Prostate gland (tissue), 2 donors: ENCODE results near the gene CAPRIN1. TPM values are rescaled to one million over a fixed set of nuclear protein-coding genes. Genes with fewer than 3 reads are reported as not detected.

Experiments used
- DNase-seq: peaks from one replicate; pipeline ENCODE4 v3.0.0-alpha.2; 2019; ENCODE audit warnings: low spot score
- H3K27ac ChIP-seq, 2 donors: fragments of 200-600 bp; sonication (generic); 2 replicates each; pipeline ENCODE4 v1.5.1; 2017 to 2019
- H3K27me3 ChIP-seq: fragments of 200-600 bp; sonication (generic); replicated peaks from 2 replicates; pipeline ENCODE4 v1.5.1; 2019; ENCODE audit not compliant: insufficient read depth
- H3K36me3 ChIP-seq, 2 donors: fragments of 200-600 bp; sonication (generic); 1 replicate in 1 of 2; 2 replicates in 1 of 2; pipeline versions ENCODE4 v1.5.1 to v1.8.1; 2017 to 2019
- H3K4me1 ChIP-seq: fragments of 200-600 bp; sonication (generic); replicated peaks from 2 replicates; pipeline ENCODE4 v1.5.1; 2019
- H3K4me3 ChIP-seq, 2 donors: fragments of 200-600 bp; sonication (generic); 2 replicates each; pipeline ENCODE4 v1.5.1; 2017 to 2019
- H3K9me3 ChIP-seq: fragments of 200-600 bp; sonication (generic); 2 replicates; pipeline ENCODE4 v1.5.1; 2017
- CTCF ChIP-seq, 4 experiments: fragments of 200-600 bp in 2 of 4; fragments of 450-650 bp in 2 of 4; sonication (generic) in 2 of 4; IDR thresholded peaks; 1 replicate in 3 of 4; 2 replicates in 1 of 4; pipeline ENCODE4 v1.5.1; 2016 to 2019; ENCODE audit warnings: antibody characterized with exemption in 4 of 4, mild to moderate bottlenecking in 2 of 4, moderate library complexity in 2 of 4
- POLR2A ChIP-seq: fragments of 450-650 bp; IDR thresholded peaks from one replicate; pipeline ENCODE4 v1.6.1; 2016; ENCODE audit warnings: antibody characterized with exemption, mild to moderate bottlenecking
- POLR2AphosphoS5 ChIP-seq: sonication (generic); formaldehyde crosslinking; IDR thresholded peaks from one replicate; pipeline ENCODE4 v1.6.1; 2017; ENCODE audit warnings: antibody characterized with exemption
- WGBS: methylation state at CpG from one replicate; pipeline ENCODE4 v1.1.5; 2018; 5-methylcytosine and 5-hydroxymethylcytosine counted together
- intact Hi-C: fragments of 100-400 bp; cut with DNase I; formaldehyde crosslinking; loops from one replicate; pipeline ENCODE4 v1.14.2; 2022
- total RNA-seq, 2 donors: library from RNA; depleted of rRNA; stranded (reverse); fragments of >200 nt; gene quantifications; one replicate each; pipeline ENCODE4 v1.1.0, GENCODE V29; 2016

Gene CAPRIN1
- total RNA-seq, 2 donors from 2014 or later = 145 to 199 TPM

DNA sequence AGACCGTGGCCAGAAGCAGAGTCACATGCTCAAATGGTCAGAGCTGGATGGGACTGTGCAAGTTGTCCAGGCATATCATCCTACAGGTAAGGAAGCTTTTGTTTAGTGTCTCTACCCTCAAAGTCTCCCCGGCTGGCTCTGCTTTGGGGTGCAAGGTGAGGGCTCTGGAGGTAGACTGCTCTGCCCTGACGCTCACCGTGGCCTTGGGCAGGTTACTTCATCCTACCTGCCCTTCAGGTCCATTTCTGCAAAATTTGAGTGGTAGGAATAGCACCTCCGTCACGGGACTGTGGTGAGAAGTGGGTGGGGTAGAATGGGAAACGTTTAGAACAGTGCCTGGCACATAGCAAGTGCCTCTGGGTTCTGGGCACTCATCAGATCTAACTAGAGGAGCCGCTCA is 96.0 kb downstream of the CAPRIN1 start:
- WGBS = 80% methylated on average over 8 of the region's 8 CpGs
- peaks cover 10 to 11% of the 10 kb centered on the region in 2 donors for H3K36me3 ChIP-seq
- H3K9me3 ChIP-seq = no peaks in the 10 kb centered on the region
- H3K4me3 ChIP-seq = no peak overlapping the region
- intact Hi-C loops = no loop called here
- no peak for DNase-seq
- TF ChIP-seq POLR2AphosphoS5 (no peak), CTCF (IDR thresholded peaks at IDR 0.05) (no peak)
- H3K27ac ChIP-seq = no peak overlapping the region
- no peaks in the 10 kb centered on the region for H3K27me3 ChIP-seq
- H3K4me1 ChIP-seq = peaks cover 9% of the 10 kb centered on the region

DNA sequence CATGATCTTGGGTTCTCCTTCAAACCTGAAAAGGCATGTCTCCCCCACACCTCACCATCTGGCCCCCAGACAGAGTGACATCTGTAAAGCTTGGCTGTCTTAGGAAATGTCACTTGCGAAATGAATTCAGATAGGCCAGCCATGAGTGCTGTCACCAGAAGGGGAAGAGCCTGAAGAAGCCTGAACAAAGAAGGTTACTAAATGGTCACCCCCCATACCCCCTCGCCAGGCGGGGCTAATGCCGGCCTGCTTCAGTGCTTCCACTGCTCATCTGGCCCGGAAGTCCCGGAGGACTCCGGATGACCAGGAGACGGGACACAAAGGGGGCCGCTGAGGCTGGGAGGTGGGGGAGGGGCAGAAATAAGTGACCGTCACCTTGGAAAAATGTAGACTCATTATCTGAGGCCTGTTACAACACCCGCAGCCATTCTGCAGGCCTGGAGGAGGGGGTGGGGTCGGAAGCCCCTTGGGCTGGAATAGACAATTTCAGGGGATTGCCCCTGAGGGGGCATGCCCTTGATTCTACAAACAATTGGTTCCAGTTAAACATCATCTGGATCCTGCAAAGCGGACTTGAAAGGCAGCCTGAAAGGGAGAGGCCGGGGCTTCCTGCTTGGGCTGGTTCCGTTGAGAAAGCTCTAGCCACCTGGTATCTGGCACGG is 97.1 kb downstream of the CAPRIN1 start:
- peaks cover 9 to 11% of the 10 kb centered on the region in 2 donors for H3K36me3 ChIP-seq
- WGBS = 70% methylated on average over 16 of the region's 16 CpGs
- no peak for TF ChIP-seq CTCF (IDR thresholded peaks at IDR 0.05)
- TF ChIP-seq POLR2AphosphoS5 = no peak
- TF ChIP-seq POLR2A = no peak

GRCh38 chr11:34149274-34149673 is 97.7 kb downstream of the CAPRIN1 start:
- WGBS = 78% methylated on average over 7 of the region's 7 CpGs
- no peak for DNase-seq
- Histone ChIP-seq H3K27ac (no peak overlapping the region), H3K9me3 (no peaks in the 10 kb centered on the region), H3K4me1 (peaks cover 9% of the 10 kb centered on the region), H3K27me3 (no peaks in the 10 kb centered on the region), H3K36me3 (peaks cover 9 to 11% of the 10 kb centered on the region in 2 donors), H3K4me3 (no peak overlapping the region)
- TF ChIP-seq POLR2AphosphoS5 (no peak), POLR2A (no peak), CTCF (IDR thresholded peaks at IDR 0.05) (no peak)
- intact Hi-C loops = no loop called here

More for the DNA sequence above, 97.1 kb downstream of the CAPRIN1 start:
- no peak overlapping the region for H3K27ac ChIP-seq
- no peaks in the 10 kb centered on the region for H3K27me3 ChIP-seq
- peaks cover 9% of the 10 kb centered on the region for H3K4me1 ChIP-seq
- no peaks in the 10 kb centered on the region for H3K9me3 ChIP-seq
- DNase-seq = no peak
- H3K4me3 ChIP-seq = no peak overlapping the region
- intact Hi-C loops = no loop called here

DNA sequence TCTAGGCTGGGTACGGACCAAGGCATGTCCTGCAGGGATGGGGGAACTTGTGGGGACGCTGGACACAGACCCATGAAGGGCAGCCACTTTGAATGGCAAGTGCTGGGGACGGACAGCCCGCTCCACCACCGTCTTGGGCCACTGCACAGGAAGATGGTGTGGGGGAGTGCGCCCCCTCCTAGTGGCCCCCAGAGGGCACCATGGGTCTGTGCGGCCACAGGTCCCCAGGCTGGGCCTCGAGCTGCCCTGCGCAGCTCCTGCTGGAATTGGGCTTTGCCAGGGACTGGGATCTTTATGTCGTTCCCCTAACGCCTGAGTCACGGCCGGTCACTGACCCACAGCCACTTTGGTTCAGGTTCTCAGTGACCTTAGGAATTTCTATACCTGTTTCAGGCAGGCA is 98.3 kb downstream of the CAPRIN1 start:
- H3K4me1 ChIP-seq = peaks cover 12% of the 10 kb centered on the region
- intact Hi-C loops = no loop called here
- no peaks in the 10 kb centered on the region for H3K9me3 ChIP-seq
- WGBS = 77% methylated on average over 13 of the region's 13 CpGs
- DNase-seq = no peak
- peaks cover 5 to 11% of the 10 kb centered on the region in 2 donors for H3K36me3 ChIP-seq
- H3K27me3 ChIP-seq = no peaks in the 10 kb centered on the region
- no peak overlapping the region for H3K27ac ChIP-seq
- TF ChIP-seq POLR2A (no peak), CTCF (IDR thresholded peaks at IDR 0.05) (peak in 3 of 4 experiments; percentile 35 to 44 (median 36)), POLR2AphosphoS5 (no peak)
- no peak overlapping the region for H3K4me3 ChIP-seq

GRCh38 chr11:34150494-34151151 is 99.1 kb downstream of the CAPRIN1 start:
- TF ChIP-seq POLR2AphosphoS5 (no peak), POLR2A (no peak), CTCF (IDR thresholded peaks at IDR 0.05) (no peak)
- WGBS = 23% methylated on average over 6 of the region's 6 CpGs
- intact Hi-C loops = no loop called here
- Histone ChIP-seq H3K27me3 (no peaks in the 10 kb centered on the region), H3K9me3 (no peaks in the 10 kb centered on the region), H3K4me3 (no peak overlapping the region), H3K4me1 (peaks cover 20% of the 10 kb centered on the region), H3K36me3 (peaks cover 5 to 11% of the 10 kb centered on the region in 2 donors), H3K27ac (no peak overlapping the region)
- no peak for DNase-seq
